IMR-90 (cell line): ENCODE results near the gene ADAMTSL1. TPM values are rescaled to one million over a fixed set of nuclear protein-coding genes. Genes with fewer than 3 reads are reported as not detected.

ENCODE experiments used
- ATAC-seq: fragments of 200-7000 bp; cut with Tn5 transposase; 2 replicates; pipeline ENCODE4 v1.9.1; 2020; ENCODE audit warnings: low read depth, mild to moderate bottlenecking, moderate library complexity
- BruUV-seq: library from RNA; stranded (reverse); fragments of 400-500 nt; replicated peaks from 2 replicates; lab custom pipeline; 2021; lab: Mats Ljungman, UMichigan
- CTCF ChIA-PET: fragments of 300-600 bp; formaldehyde crosslinking; extraction: SDS; loops from one replicate; lab custom pipeline; 2021; ENCODE audit warnings: antibody characterized with exemption; lab: Yijun Ruan, JAX
- POLR2A ChIA-PET: fragments of 300-600 bp; sonication (Branson Sonifier 250); formaldehyde crosslinking; loops from one replicate; lab custom pipeline; 2022; ENCODE audit warnings: antibody characterized with exemption; ENCODE audit not compliant: unreplicated experiment; lab: Charles Lee
- DNase-seq: peaks from one replicate; pipeline ENCODE4 v3.0.0; 2013
- H2AFZ ChIP-seq: replicated peaks from 2 replicates; pipeline ENCODE3; 2013; ENCODE audit warnings: low read length, mild to moderate bottlenecking; ENCODE audit not compliant: poor library complexity
- H2AK5ac ChIP-seq: 2 replicates; pipeline ENCODE4 v1.6.1; 2013; ENCODE audit warnings: low read depth, low read length, inconsistent platforms
- H2AK9ac ChIP-seq: replicated peaks from 2 replicates; pipeline ENCODE3; 2013; ENCODE audit warnings: mild to moderate bottlenecking, low read depth, low read length, moderate library complexity; ENCODE audit not compliant: poor library complexity
- H2BK120ac ChIP-seq: 2 replicates; pipeline ENCODE4 v1.6.1; 2013; ENCODE audit warnings: low read depth, low read length, inconsistent platforms
- H2BK15ac ChIP-seq: 3 replicates; pipeline ENCODE4 v1.6.1; 2013; ENCODE audit warnings: low read depth, low read length, inconsistent platforms
- H2BK20ac ChIP-seq: 2 replicates; pipeline ENCODE4 v1.6.1; 2013; ENCODE audit warnings: low read depth, mild to moderate bottlenecking, inconsistent platforms, low read length, moderate library complexity
- H2BK5ac ChIP-seq: 2 replicates; pipeline ENCODE4 v1.6.1; 2013; ENCODE audit warnings: mild to moderate bottlenecking, low read depth, low read length, inconsistent platforms; ENCODE audit not compliant: poor library complexity, severe bottlenecking
- H3K14ac ChIP-seq: replicated peaks from 2 replicates; pipeline ENCODE4 v1.6.1; 2013; ENCODE audit warnings: low read depth, low read length, inconsistent platforms
- H3K18ac ChIP-seq: 2 replicates; pipeline ENCODE4 v1.6.1; 2013; ENCODE audit warnings: low read depth, low read length, control low read depth
- H3K23ac ChIP-seq: 2 replicates; pipeline ENCODE4 v1.6.1; 2013; ENCODE audit warnings: low read depth, low read length, inconsistent platforms
- H3K27ac ChIP-seq: 2 replicates; pipeline ENCODE4 v1.5.1; 2013; ENCODE audit warnings: mild to moderate bottlenecking, control low read depth, low read length; ENCODE audit not compliant: insufficient read depth
- H3K27me3 ChIP-seq: 2 replicates; pipeline ENCODE4 v1.6.1; 2013; ENCODE audit warnings: low read length; ENCODE audit not compliant: control insufficient read depth, insufficient read depth
- H3K36me3 ChIP-seq: 2 replicates; pipeline ENCODE4 v1.6.1; 2013; ENCODE audit warnings: low read length, mixed read lengths; ENCODE audit not compliant: control insufficient read depth, insufficient read depth
- H3K4ac ChIP-seq: 2 replicates; pipeline ENCODE4 v1.6.1; 2013; ENCODE audit warnings: low read depth, low read length, inconsistent platforms
- H3K4me1 ChIP-seq: 2 replicates; pipeline ENCODE4 v1.6.1; 2013; ENCODE audit warnings: low read length, mixed read lengths; ENCODE audit not compliant: control insufficient read depth, insufficient read depth
- H3K4me2 ChIP-seq: 2 replicates; pipeline ENCODE4 v1.6.1; 2013; ENCODE audit warnings: low read depth, mild to moderate bottlenecking, control low read depth, low read length, moderate library complexity
- H3K4me3 ChIP-seq: 2 replicates; pipeline ENCODE4 v1.5.1; 2013; ENCODE audit warnings: low read depth, mild to moderate bottlenecking, control low read depth, low read length, moderate library complexity; ENCODE audit not compliant: insufficient read depth
- H3K56ac ChIP-seq: 2 replicates; pipeline ENCODE4 v1.6.1; 2013; ENCODE audit warnings: low read length, inconsistent platforms; ENCODE audit not compliant: insufficient read depth; ENCODE audit errors: extremely low read depth
- H3K79me1 ChIP-seq, 2 experiments: 2 replicates each; pipeline ENCODE4 v1.6.1; 2013; ENCODE audit warnings: low read length in 2 of 2, inconsistent platforms in 1 of 2, low read depth in 1 of 2
- H3K9ac ChIP-seq: 2 replicates; pipeline ENCODE4 v1.6.1; 2013; ENCODE audit warnings: low read depth, low read length, control low read depth
- H3K9me1 ChIP-seq: 2 replicates; pipeline ENCODE4 v1.6.1; 2013; ENCODE audit warnings: low read length, inconsistent platforms; ENCODE audit not compliant: insufficient read depth
- H3K9me3 ChIP-seq: 2 replicates; pipeline ENCODE4 v1.6.1; 2013; ENCODE audit warnings: low read length; ENCODE audit not compliant: control insufficient read depth, insufficient read depth
- H4K20me1 ChIP-seq: 2 replicates; pipeline ENCODE4 v1.6.1; 2013; ENCODE audit warnings: low read length, inconsistent platforms; ENCODE audit not compliant: insufficient read depth
- H4K5ac ChIP-seq: 2 replicates; pipeline ENCODE4 v1.6.1; 2013; ENCODE audit warnings: mild to moderate bottlenecking, low read depth, low read length, control low read depth
- H4K8ac ChIP-seq, 2 experiments: 2 replicates each; pipeline ENCODE4 v1.6.1; 2013; ENCODE audit warnings: low read depth in 2 of 2, low read length in 2 of 2, control low read depth in 1 of 2, inconsistent platforms in 1 of 2
- H4K91ac ChIP-seq: 2 replicates; pipeline ENCODE4 v1.6.1; 2013; ENCODE audit warnings: low read depth, low read length, inconsistent platforms; ENCODE audit not compliant: insufficient read depth
- NFE2L2 ChIP-seq: fragments of 150-350 bp; IDR thresholded peaks from 2 replicates; pipeline ENCODE4 v1.6.1; 2016; ENCODE audit warnings: low read depth, mild to moderate bottlenecking, low read length
- RCOR1 ChIP-seq: IDR thresholded peaks from 2 replicates; pipeline ENCODE4 v1.6.1; 2012; ENCODE audit warnings: mild to moderate bottlenecking, low read length, improper control_type of control experiment; ENCODE audit not compliant: insufficient replicate concordance
- SMC3 ChIP-seq: fragments of 150-350 bp; IDR thresholded peaks from 2 replicates; pipeline ENCODE4 v1.6.1; 2016; ENCODE audit warnings: low read depth, mild to moderate bottlenecking, antibody characterized with exemption, low read length, moderate library complexity
- WGBS, 2 experiments: methylation state at CpG; one replicate each; pipeline versions ENCODE4 v1.1.5 to v1.1.7; 2013; ENCODE audit warnings: missing lambda C conversion rate in 2 of 2; ENCODE audit not compliant: insufficient read length in 1 of 2; ENCODE audit errors: extremely low coverage in 2 of 2; 5-methylcytosine and 5-hydroxymethylcytosine counted together
- dilution Hi-C: fragments of 300-500 bp; cut with HindIII; formaldehyde crosslinking; loops from one replicate; pipeline ENCODE4 v1.14.3; 2018; ENCODE audit warnings: low sequenced_read_pairs; ENCODE audit not compliant: unreplicated experiment
- in situ Hi-C: fragments of 300-500 bp; cut with MboI; formaldehyde crosslinking; loops from 3 replicates; pipeline ENCODE4 v1.14.3; 2019; ENCODE audit warnings: low sequenced_read_pairs, inconsistent platforms, mixed read lengths
- intact Hi-C: fragments of 100-400 bp; cut with micrococcal nuclease; formaldehyde crosslinking; loops from 2 replicates; pipeline ENCODE4 v1.10.0; 2022
- polyA plus RNA-seq, 3 experiments: library from polyadenylated mRNA; depleted of rRNA; stranded (reverse); fragments of >200 nt; gene quantifications; 2 replicates each; pipeline ENCODE4 v1.2.3, GENCODE V29; 2012; ENCODE audit warnings: low replicate concordance in 1 of 3
- total RNA-seq: library from RNA; depleted of rRNA; stranded (reverse); fragments of >200 nt; gene quantifications from 2 replicates; pipeline ENCODE4 v1.2.3, GENCODE V29; 2012

The ADAMTSL1 gene
- total and polyA plus RNA-seq, 2 of the 4 experiments (the other 2 are of a cell fraction), result 38.2 to 62.2 TPM

GRCh38 chr9:18531136-18532065 lies 57.4 kb downstream of the ADAMTSL1 start:
- no peak for TF ChIP-seq SMC3
- TF ChIP-seq RCOR1, result no peak
- TF ChIP-seq NFE2L2, result no peak
- H3K79me1 ChIP-seq, result no peaks in the 10 kb centered on the region; a peak in 1 of 4 replicates
- H3K27ac ChIP-seq, result no peak overlapping the region
- H4K8ac ChIP-seq, result no peak overlapping the region
- no peak overlapping the region for H2BK15ac ChIP-seq
- dilution Hi-C loops, result no loop called here
- H3K4me1 ChIP-seq, result no peaks in the 10 kb centered on the region
- DNase-seq (peak; percentile 15), ATAC-seq (no peak)
- ChIA-PET CTCF (interaction anchor here (0.5 kb wide), 1 partner anchor 488 kb away, joined by 6 read pairs; no protein-coding TSS in a partner anchor), POLR2A (no interaction called here)
- no peak overlapping the region for H4K91ac ChIP-seq
- no peak overlapping the region for H3K9ac ChIP-seq
- no peak overlapping the region for H2BK120ac ChIP-seq
- no peak overlapping the region for H4K5ac ChIP-seq
- peaks cover 13% of the 10 kb centered on the region for H3K9me3 ChIP-seq
- no peak overlapping the region for H3K23ac ChIP-seq
- H3K9me1 ChIP-seq, result no peaks in the 10 kb centered on the region
- no CpG with 5 or more reads among the region's 7 CpGs for WGBS, 2 experiments
- no peaks in the 10 kb centered on the region for H3K27me3 ChIP-seq
- no peak overlapping the region for H2BK5ac ChIP-seq
- H2AFZ ChIP-seq, result no peak overlapping the region
- H3K36me3 ChIP-seq, result no peaks in the 10 kb centered on the region
- H2AK9ac ChIP-seq, result no peak overlapping the region
- in situ Hi-C loops, result no loop called here
- intact Hi-C loops, result no loop called here
- no peak overlapping the region for H3K4me2 ChIP-seq
- H3K14ac ChIP-seq, result no peak overlapping the region
- no peak overlapping the region for H3K56ac ChIP-seq
- H2AK5ac ChIP-seq, result no peak overlapping the region
- no peak overlapping the region for H2BK20ac ChIP-seq
- H3K18ac ChIP-seq, result no peak overlapping the region
- H3K4ac ChIP-seq, result no peak overlapping the region
- BruUV-seq, result no TSS peak
- no peak overlapping the region for H3K4me3 ChIP-seq
- H4K20me1 ChIP-seq, result no peaks in the 10 kb centered on the region
